ENCODE measurements around the gene MTIF3. TPM values are rescaled to one million over a fixed set of nuclear protein-coding genes. Genes with fewer than 3 reads are reported as not detected.

MTIF3 gene
- total RNA-seq, 1 experiment from 2014 or later = 21.5 TPM

DNA sequence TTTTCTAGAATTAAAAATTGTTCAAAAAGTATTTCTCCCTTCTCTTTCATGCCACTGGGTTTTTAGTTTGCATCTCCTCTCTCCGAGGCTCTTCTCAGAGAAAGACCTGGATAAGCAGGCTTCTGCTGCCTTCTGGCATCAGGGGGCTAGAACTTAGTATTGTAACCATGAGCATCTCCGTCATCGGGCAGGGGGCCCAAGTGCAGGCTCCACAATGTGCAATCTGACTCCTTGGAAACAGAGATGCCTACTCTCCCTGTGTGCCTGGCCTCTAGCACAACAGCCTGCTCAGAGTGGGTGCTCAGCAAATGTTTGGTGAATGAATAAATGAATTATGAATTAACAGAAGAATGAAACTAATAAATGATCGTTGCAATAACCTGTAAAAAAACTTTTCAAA is 45.6 kb upstream of the MTIF3 start:
- DNase-seq = no peak
- TF ChIP-seq, protein P1, sequence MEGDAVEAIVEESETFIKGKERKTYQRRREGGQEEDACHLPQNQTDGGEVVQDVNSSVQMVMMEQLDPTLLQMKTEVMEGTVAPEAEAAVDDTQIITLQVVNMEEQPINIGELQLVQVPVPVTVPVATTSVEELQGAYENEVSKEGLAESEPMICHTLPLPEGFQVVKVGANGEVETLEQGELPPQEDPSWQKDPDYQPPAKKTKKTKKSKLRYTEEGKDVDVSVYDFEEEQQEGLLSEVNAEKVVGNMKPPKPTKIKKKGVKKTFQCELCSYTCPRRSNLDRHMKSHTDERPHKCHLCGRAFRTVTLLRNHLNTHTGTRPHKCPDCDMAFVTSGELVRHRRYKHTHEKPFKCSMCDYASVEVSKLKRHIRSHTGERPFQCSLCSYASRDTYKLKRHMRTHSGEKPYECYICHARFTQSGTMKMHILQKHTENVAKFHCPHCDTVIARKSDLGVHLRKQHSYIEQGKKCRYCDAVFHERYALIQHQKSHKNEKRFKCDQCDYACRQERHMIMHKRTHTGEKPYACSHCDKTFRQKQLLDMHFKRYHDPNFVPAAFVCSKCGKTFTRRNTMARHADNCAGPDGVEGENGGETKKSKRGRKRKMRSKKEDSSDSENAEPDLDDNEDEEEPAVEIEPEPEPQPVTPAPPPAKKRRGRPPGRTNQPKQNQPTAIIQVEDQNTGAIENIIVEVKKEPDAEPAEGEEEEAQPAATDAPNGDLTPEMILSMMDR (IDR thresholded peaks at IDR 0.05; ENCODE audit: unreplicated experiment) = no peak
- BruUV-seq (replicated peaks) = no TSS peak
- H3K27me3 Mint-ChIP-seq (ENCODE audit: unreplicated experiment) = no peaks in the 10 kb centered on the region
- H3K9me3 Mint-ChIP-seq (ENCODE audit: low read depth, unreplicated experiment) = no peaks in the 10 kb centered on the region
- H3K4me3 Mint-ChIP-seq (ENCODE audit: low read depth, unreplicated experiment) = no peak overlapping the region
- H3K27ac Mint-ChIP-seq (ENCODE audit: unreplicated experiment) = no peak overlapping the region
- no peaks in the 10 kb centered on the region for H3K36me3 Mint-ChIP-seq (ENCODE audit: insufficient read depth, unreplicated experiment)
- CTCF ChIA-PET = no interaction called here
- H3K4me1 Mint-ChIP-seq (ENCODE audit: low read depth, unreplicated experiment) = no peaks in the 10 kb centered on the region
- intact Hi-C loops (cut with micrococcal nuclease; ENCODE audit: unreplicated experiment) = no loop called here

GRCh38 chr13:27495551-27495950 is 45.2 kb upstream of the MTIF3 start:
- Mint-ChIP-seq H3K27me3 (ENCODE audit: unreplicated experiment) (no peaks in the 10 kb centered on the region), H3K36me3 (ENCODE audit: insufficient read depth, unreplicated experiment) (no peaks in the 10 kb centered on the region), H3K4me3 (ENCODE audit: low read depth, unreplicated experiment) (no peak overlapping the region), H3K27ac (ENCODE audit: unreplicated experiment) (no peak overlapping the region), H3K9me3 (ENCODE audit: low read depth, unreplicated experiment) (no peaks in the 10 kb centered on the region), H3K4me1 (ENCODE audit: low read depth, unreplicated experiment) (no peaks in the 10 kb centered on the region)
- CTCF ChIA-PET = no interaction called here
- BruUV-seq (replicated peaks) = no TSS peak
- intact Hi-C loops (cut with micrococcal nuclease; ENCODE audit: unreplicated experiment) = no loop called here
- no peak for DNase-seq
- TF ChIP-seq, protein P1 (IDR thresholded peaks at IDR 0.05; ENCODE audit: unreplicated experiment) = no peak

DNA sequence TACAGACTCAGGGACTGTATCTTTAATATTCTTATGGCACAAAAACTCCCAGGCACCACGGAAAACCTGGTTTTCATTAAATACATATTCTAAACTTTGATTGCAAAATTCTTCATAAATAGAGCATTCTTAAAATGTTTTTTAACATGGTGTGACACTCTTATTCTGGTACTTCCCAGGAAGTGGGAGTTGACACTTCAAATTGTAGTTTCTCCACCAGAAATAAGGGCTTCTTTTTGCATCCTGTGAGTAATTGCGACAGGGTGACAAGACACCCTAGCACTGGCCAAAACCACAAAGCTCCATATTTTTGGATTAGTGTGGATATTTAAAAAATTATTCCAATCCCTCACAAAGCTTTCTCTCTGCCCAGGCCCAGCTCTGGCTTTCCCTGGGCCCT is 43.6 kb upstream of the MTIF3 start:
- intact Hi-C loops (cut with micrococcal nuclease; ENCODE audit: unreplicated experiment) = no loop called here
- no peak overlapping the region for H3K4me3 Mint-ChIP-seq (ENCODE audit: low read depth, unreplicated experiment)
- no peaks in the 10 kb centered on the region for H3K9me3 Mint-ChIP-seq (ENCODE audit: low read depth, unreplicated experiment)
- DNase-seq = no peak
- H3K36me3 Mint-ChIP-seq (ENCODE audit: insufficient read depth, unreplicated experiment) = no peaks in the 10 kb centered on the region
- TF ChIP-seq, protein P1 (IDR thresholded peaks at IDR 0.05; ENCODE audit: unreplicated experiment) = no peak
- no TSS peak for BruUV-seq (replicated peaks)
- H3K27me3 Mint-ChIP-seq (ENCODE audit: unreplicated experiment) = no peaks in the 10 kb centered on the region
- no peaks in the 10 kb centered on the region for H3K4me1 Mint-ChIP-seq (ENCODE audit: low read depth, unreplicated experiment)
- CTCF ChIA-PET = no interaction called here
- H3K27ac Mint-ChIP-seq (ENCODE audit: unreplicated experiment) = no peak overlapping the region

- DNase-seq = no peak
- BruUV-seq (replicated peaks) = no TSS peak
- Mint-ChIP-seq H3K9me3 (ENCODE audit: low read depth, unreplicated experiment) (no peaks in the 10 kb centered on the region), H3K36me3 (ENCODE audit: insufficient read depth, unreplicated experiment) (no peaks in the 10 kb centered on the region), H3K27ac (ENCODE audit: unreplicated experiment) (no peak overlapping the region), H3K4me1 (ENCODE audit: low read depth, unreplicated experiment) (no peaks in the 10 kb centered on the region), H3K4me3 (ENCODE audit: low read depth, unreplicated experiment) (no peak overlapping the region), H3K27me3 (ENCODE audit: unreplicated experiment) (no peaks in the 10 kb centered on the region)
- intact Hi-C loops (cut with micrococcal nuclease; ENCODE audit: unreplicated experiment) = no loop called here
- TF ChIP-seq, protein P1 (IDR thresholded peaks at IDR 0.05; ENCODE audit: unreplicated experiment) = no peak
- CTCF ChIA-PET = no interaction called here
Measured at GRCh38 chr13:27489456-27489855, 39.1 kb upstream of the MTIF3 start.

GRCh38 chr13:27487776-27488175 is 37.4 kb upstream of the MTIF3 start:
- intact Hi-C loops (cut with micrococcal nuclease; ENCODE audit: unreplicated experiment) = no loop called here
- no peaks in the 10 kb centered on the region for H3K9me3 Mint-ChIP-seq (ENCODE audit: low read depth, unreplicated experiment)

More at GRCh38 chr13:27487776-27488175, 37.4 kb upstream of the MTIF3 start:
- H3K27ac Mint-ChIP-seq (ENCODE audit: unreplicated experiment) = no peak overlapping the region
- CTCF ChIA-PET = no interaction called here
- no peaks in the 10 kb centered on the region for H3K36me3 Mint-ChIP-seq (ENCODE audit: insufficient read depth, unreplicated experiment)
- BruUV-seq (replicated peaks) = no TSS peak
- no peak for DNase-seq
- TF ChIP-seq, protein P1 (IDR thresholded peaks at IDR 0.05; ENCODE audit: unreplicated experiment) = no peak
- peaks cover 6% of the 10 kb centered on the region for H3K27me3 Mint-ChIP-seq (ENCODE audit: unreplicated experiment)
- H3K4me1 Mint-ChIP-seq (ENCODE audit: low read depth, unreplicated experiment) = no peaks in the 10 kb centered on the region
- H3K4me3 Mint-ChIP-seq (ENCODE audit: low read depth, unreplicated experiment) = no peak overlapping the region
